Lung (tissue), 13 donors: ENCODE measurements around the gene OGFOD3. TPM values are rescaled to one million over a fixed set of nuclear protein-coding genes. Genes with fewer than 3 reads are reported as not detected.
A peak's percentile ranks its signal among the peaks of the same experiment; 100 is the strongest.

Source experiments
- ATAC-seq: fragments of 200-7000 bp; cut with Tn5 transposase; one replicate; pipeline ENCODE4 v1.9.1; 2020; ENCODE audit warnings: moderate number of reproducible peaks; ENCODE audit not compliant: insufficient read depth, low FRiP score
- DNase-seq, 3 donors: peaks; one replicate each; pipeline ENCODE4 v3.0.0-alpha.2; 2013 to 2017
- H3K27ac ChIP-seq, 2 donors: one replicate each; pipeline ENCODE4 v1.5.1; 2013; ENCODE audit warnings: mild to moderate bottlenecking in 2 of 2, moderate library complexity in 2 of 2, control low read depth in 1 of 2, inconsistent platforms in 1 of 2, low read depth in 1 of 2, low read length in 1 of 2
- H3K27me3 ChIP-seq, 3 donors: one replicate each; pipeline ENCODE4 v1.5.1; 2013; ENCODE audit warnings: low read length in 2 of 3; ENCODE audit not compliant: control insufficient read depth in 3 of 3, insufficient read depth in 3 of 3
- H3K36me3 ChIP-seq, 4 donors: one replicate each; pipeline ENCODE4 v1.5.1; 2013; ENCODE audit warnings: low read length in 4 of 4, mild to moderate bottlenecking in 1 of 4, moderate library complexity in 1 of 4; ENCODE audit not compliant: control insufficient read depth in 4 of 4, insufficient read depth in 4 of 4
- H3K4me1 ChIP-seq, 5 donors: one replicate each; pipeline ENCODE4 v1.5.1; 2013; ENCODE audit warnings: low read length in 5 of 5, mild to moderate bottlenecking in 2 of 5, moderate library complexity in 1 of 5; ENCODE audit not compliant: control insufficient read depth in 5 of 5, insufficient read depth in 5 of 5
- H3K4me3 ChIP-seq: one replicate; pipeline ENCODE4 v1.5.1; 2013; ENCODE audit warnings: mild to moderate bottlenecking, control low read depth, moderate library complexity
- H3K9ac ChIP-seq, 2 donors: one replicate each; pipeline ENCODE4 v1.5.1; 2013; ENCODE audit warnings: low read length in 2 of 2, control low read depth in 1 of 2; ENCODE audit not compliant: insufficient read depth in 1 of 2
- H3K9me3 ChIP-seq, 4 donors: one replicate each; pipeline ENCODE4 v1.5.1; 2013; ENCODE audit warnings: low read length in 3 of 4, mild to moderate bottlenecking in 1 of 4, moderate library complexity in 1 of 4; ENCODE audit not compliant: control insufficient read depth in 4 of 4, insufficient read depth in 3 of 4
- WGBS, 2 donors: extraction: QIAGEN DNeasy Blood & Tissue Kit; methylation state at CpG; one replicate each; pipeline ENCODE4 v1.1.7; 2013; 5-methylcytosine and 5-hydroxymethylcytosine counted together
- polyA plus RNA-seq, 2 donors: library from polyadenylated mRNA; stranded (reverse); fragments of 200-250 nt; gene quantifications; one replicate each; pipeline ENCODE4 v1.2.1, GENCODE V29; 2013
- small RNA-seq: library from RNA; depleted of rRNA; stranded (forward); fragments of <200 nt; gene quantifications from one replicate; pipeline ENCODE3, GENCODE V24; 2014; ENCODE audit warnings: low replicate concordance
- total RNA-seq, 2 donors: library from RNA; depleted of rRNA in 1 of 2; stranded (reverse); fragments of >200 nt in 1 of 2; gene quantifications; one replicate each; pipeline ENCODE4 v1.2.1, GENCODE V29; 2014 to 2021
- TF ChIP-seq, protein P1 (sequence below): IDR thresholded peaks from 2 replicates; pipeline ENCODE4 v1.5.1; 2012; ENCODE audit warnings: mild to moderate bottlenecking; ENCODE audit errors: control extremely low read depth, extremely low read depth
- donor health status: control.
- donor health status: control.
- donor health status: Bipolar disorder and iron deficiency.
- donor health status: healthy.
- donor health status: DM: yes; HTN: yes; CAD: no.

The OGFOD3 gene
- total and polyA plus RNA-seq, 4 donors: 20.6 to 41.6 (median 29.8) TPM

DNA sequence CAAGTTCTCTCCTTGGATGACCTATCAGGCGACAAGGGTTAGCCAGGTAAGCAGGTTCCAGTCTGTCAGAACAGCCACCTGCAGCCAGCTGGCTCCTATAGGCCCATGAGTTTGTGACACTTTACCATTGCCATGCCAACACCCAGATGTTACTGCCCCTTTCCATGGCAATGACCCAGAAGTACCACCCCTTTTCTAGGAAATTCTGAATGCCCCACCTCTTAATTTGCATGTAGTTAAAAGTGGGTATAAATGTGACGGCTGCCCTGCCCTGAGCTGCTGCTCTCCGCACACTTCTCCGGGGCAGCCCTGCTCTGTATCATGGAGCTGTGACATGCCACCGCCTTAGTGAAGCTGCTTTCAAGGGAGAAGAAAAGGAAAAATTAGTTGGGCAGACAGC is 74.8 kb downstream of the OGFOD3 start:
- H3K9me3 ChIP-seq: no peaks in the 10 kb centered on the region
- no peaks in the 10 kb centered on the region for H3K27me3 ChIP-seq
- H3K27ac ChIP-seq: no peak overlapping the region
- H3K4me3 ChIP-seq: no peak overlapping the region
- TF ChIP-seq, protein P1, sequence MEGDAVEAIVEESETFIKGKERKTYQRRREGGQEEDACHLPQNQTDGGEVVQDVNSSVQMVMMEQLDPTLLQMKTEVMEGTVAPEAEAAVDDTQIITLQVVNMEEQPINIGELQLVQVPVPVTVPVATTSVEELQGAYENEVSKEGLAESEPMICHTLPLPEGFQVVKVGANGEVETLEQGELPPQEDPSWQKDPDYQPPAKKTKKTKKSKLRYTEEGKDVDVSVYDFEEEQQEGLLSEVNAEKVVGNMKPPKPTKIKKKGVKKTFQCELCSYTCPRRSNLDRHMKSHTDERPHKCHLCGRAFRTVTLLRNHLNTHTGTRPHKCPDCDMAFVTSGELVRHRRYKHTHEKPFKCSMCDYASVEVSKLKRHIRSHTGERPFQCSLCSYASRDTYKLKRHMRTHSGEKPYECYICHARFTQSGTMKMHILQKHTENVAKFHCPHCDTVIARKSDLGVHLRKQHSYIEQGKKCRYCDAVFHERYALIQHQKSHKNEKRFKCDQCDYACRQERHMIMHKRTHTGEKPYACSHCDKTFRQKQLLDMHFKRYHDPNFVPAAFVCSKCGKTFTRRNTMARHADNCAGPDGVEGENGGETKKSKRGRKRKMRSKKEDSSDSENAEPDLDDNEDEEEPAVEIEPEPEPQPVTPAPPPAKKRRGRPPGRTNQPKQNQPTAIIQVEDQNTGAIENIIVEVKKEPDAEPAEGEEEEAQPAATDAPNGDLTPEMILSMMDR: no peak
- ATAC-seq (no peak), DNase-seq (no peak)
- peaks cover 0 to 10% (median 2%) of the 10 kb centered on the region in 5 donors for H3K4me1 ChIP-seq
- no peak overlapping the region for H3K9ac ChIP-seq
- no peaks in the 10 kb centered on the region for H3K36me3 ChIP-seq
- 94 to 97% methylated on average over 5 of the region's 5 CpGs for WGBS, 2 donors

DNA sequence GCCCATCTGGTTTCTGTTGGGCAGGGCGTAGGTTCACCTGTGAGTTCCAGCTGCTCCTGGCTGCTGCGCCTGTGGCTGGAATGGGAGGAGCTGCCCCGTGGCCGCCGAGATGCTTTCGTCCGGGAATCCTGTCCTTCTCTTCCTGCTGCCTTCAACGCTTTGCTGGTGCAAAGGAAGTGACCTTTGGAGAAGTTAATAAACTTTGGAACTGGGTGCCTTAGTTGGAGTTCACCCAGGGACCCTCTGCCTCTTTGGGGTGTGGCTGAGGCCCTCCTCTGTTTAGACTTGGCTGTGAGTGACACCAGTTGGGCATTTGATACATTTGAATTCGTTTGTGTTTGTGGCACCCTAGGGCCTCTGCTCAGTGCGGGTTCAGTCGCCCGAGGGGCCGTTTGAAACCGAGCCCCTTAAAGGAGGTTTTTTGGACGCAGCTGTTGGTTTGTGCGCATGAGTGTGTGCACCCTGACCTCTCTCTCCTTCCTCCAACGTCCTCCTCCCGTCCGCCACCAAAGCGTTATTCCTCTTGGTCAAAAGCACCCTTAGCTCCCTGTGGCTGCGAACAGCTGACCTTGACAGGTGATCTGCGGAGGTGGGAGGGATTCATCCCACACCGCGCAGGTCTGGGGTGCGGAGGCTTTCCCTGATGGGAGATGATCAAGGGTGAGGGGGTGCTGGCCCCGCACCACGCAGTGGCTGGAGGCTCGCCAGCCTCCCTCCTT is 75.9 kb downstream of the OGFOD3 start:
- Histone ChIP-seq H3K36me3 (no peaks in the 10 kb centered on the region), H3K4me1 (peaks cover 0 to 10% (median 2%) of the 10 kb centered on the region in 5 donors), H3K9me3 (no peaks in the 10 kb centered on the region), H3K9ac (no peak overlapping the region), H3K27me3 (no peaks in the 10 kb centered on the region), H3K27ac (no peak overlapping the region), H3K4me3 (no peak overlapping the region)
- ATAC-seq (no peak), DNase-seq (no peak)
- TF ChIP-seq, protein P1: no peak
- 77 to 79% methylated on average over 28 of the region's 28 CpGs for WGBS, 2 donors

- no peak overlapping the region for H3K4me3 ChIP-seq
- no peak overlapping the region for H3K9ac ChIP-seq
- H3K9me3 ChIP-seq: no peaks in the 10 kb centered on the region
- ATAC-seq (no peak), DNase-seq (peak in 1 of 3 donors; percentile 40)
- H3K27me3 ChIP-seq: peaks cover 0 to 2% (median 0%) of the 10 kb centered on the region in 3 donors
- no peaks in the 10 kb centered on the region for H3K36me3 ChIP-seq
- WGBS, 2 donors: 55 to 62% methylated on average over 10 of the region's 10 CpGs
- peaks cover 0 to 9% (median 3%) of the 10 kb centered on the region in 5 donors for H3K4me1 ChIP-seq
- H3K27ac ChIP-seq: no peak overlapping the region
- TF ChIP-seq, protein P1: no peak
Observed at GRCh38 chr17:82339634-82340580, 78.5 kb downstream of the OGFOD3 start.

Small RNA genes within 50 kb of the gene (small RNA-seq; reads per million reads assigned to genes)
- not detected for gene RF00019

Other genes with a start within 250 kb of the OGFOD3 start
- gene CCDC57, start 205.7 kb downstream of the OGFOD3 start, total RNA-seq: 10 to 100 TPM; 33.2 to 89.4 TPM
- 100 to 1,000 TPM in 1 of 2 donors, 10 to 100 TPM in 1; 60.4 to 128 TPM for gene CCDC57, start 205.7 kb downstream of the OGFOD3 start, polyA plus RNA-seq
- gene SLC16A3, start 189.5 kb downstream of the OGFOD3 start, total RNA-seq: 100 to 1,000 TPM in 1 of 2 donors, 10 to 100 TPM in 1; 31.0 to 154 TPM
- 100 to 1,000 TPM in 1 of 2 donors, 10 to 100 TPM in 1; 33.2 to 309 TPM for gene SLC16A3, start 189.5 kb downstream of the OGFOD3 start, polyA plus RNA-seq
- 100 to 1,000 TPM in 1 of 2 donors, 10 to 100 TPM in 1; 72.7 to 160 TPM for gene CSNK1D, start 144.9 kb downstream of the OGFOD3 start, total RNA-seq
- gene CSNK1D, start 144.9 kb downstream of the OGFOD3 start, polyA plus RNA-seq: 100 to 1,000 TPM; 110 to 137 TPM
- gene CD7, start 101.0 kb downstream of the OGFOD3 start, total RNA-seq: 1 to 10 TPM; 2.3 to 7.0 TPM
- gene CD7, start 101.0 kb downstream of the OGFOD3 start, polyA plus RNA-seq: 10 to 100 TPM in 1 of 2 donors, 1 to 10 TPM in 1; 5.3 to 10.7 TPM
- 10 to 100 TPM; 14.7 to 38.0 TPM for gene SECTM1, start 84.8 kb downstream of the OGFOD3 start, total RNA-seq
- gene SECTM1, start 84.8 kb downstream of the OGFOD3 start, polyA plus RNA-seq: 10 to 100 TPM; 12.5 to 68.6 TPM
- not detected for gene TEX19, start 59.3 kb downstream of the OGFOD3 start, total RNA-seq
- under 1 TPM in 1 of 2 donors, not detected in 1; 0.03 TPM for gene TEX19, start 59.3 kb downstream of the OGFOD3 start, polyA plus RNA-seq
- under 1 TPM in 1 of 2 donors, not detected in 1; 0.17 TPM for gene UTS2R, start 46.8 kb downstream of the OGFOD3 start, total RNA-seq
- gene UTS2R, start 46.8 kb downstream of the OGFOD3 start, polyA plus RNA-seq: not detected
- gene HEXD, start 239 bp downstream of the OGFOD3 start, total RNA-seq: 10 to 100 TPM; 36.9 to 37.8 TPM
- gene HEXD, start 239 bp downstream of the OGFOD3 start, polyA plus RNA-seq: 10 to 100 TPM; 28.4 to 57.3 TPM
- 100 to 1,000 TPM in 1 of 2 donors, 10 to 100 TPM in 1; 76.4 to 108 TPM for gene CYBC1, start 32.2 kb upstream of the OGFOD3 start, total RNA-seq
- 100 to 1,000 TPM in 1 of 2 donors, 10 to 100 TPM in 1; 37.4 to 144 TPM for gene CYBC1, start 32.2 kb upstream of the OGFOD3 start, polyA plus RNA-seq
- 10 to 100 TPM; 57.7 to 60.1 TPM for gene NARF, start 40.2 kb upstream of the OGFOD3 start, total RNA-seq
- gene NARF, start 40.2 kb upstream of the OGFOD3 start, polyA plus RNA-seq: 10 to 100 TPM; 54.7 to 59.8 TPM
- gene FOXK2, start 101.1 kb upstream of the OGFOD3 start, total RNA-seq: 10 to 100 TPM; 40.4 to 59.8 TPM
- gene FOXK2, start 101.1 kb upstream of the OGFOD3 start, polyA plus RNA-seq: 10 to 100 TPM; 23.4 to 26.4 TPM
- gene WDR45B, start 229.9 kb upstream of the OGFOD3 start, total RNA-seq: 10 to 100 TPM; 63.2 to 92.8 TPM
- 10 to 100 TPM; 39.6 to 66.7 TPM for gene WDR45B, start 229.9 kb upstream of the OGFOD3 start, polyA plus RNA-seq